Glomerular visceral epithelial cell (primary cell): ENCODE measurements around the gene LARGE2.
"Not testable (repeated sequence)": the region's sequence is repeated elsewhere in the genome, so short reads cannot be mapped to it uniquely, and the experiment has no call there.

Source experiments
- DNase-seq: peaks from one replicate; pipeline ENCODE4 v3.0.0-alpha.2; 2016; ENCODE audit errors: extremely low spot score

The LARGE2 gene

GRCh38 chr11:45896422-45896984, 26.0 kb upstream of the LARGE2 start:
- no peak for DNase-seq

DNA sequence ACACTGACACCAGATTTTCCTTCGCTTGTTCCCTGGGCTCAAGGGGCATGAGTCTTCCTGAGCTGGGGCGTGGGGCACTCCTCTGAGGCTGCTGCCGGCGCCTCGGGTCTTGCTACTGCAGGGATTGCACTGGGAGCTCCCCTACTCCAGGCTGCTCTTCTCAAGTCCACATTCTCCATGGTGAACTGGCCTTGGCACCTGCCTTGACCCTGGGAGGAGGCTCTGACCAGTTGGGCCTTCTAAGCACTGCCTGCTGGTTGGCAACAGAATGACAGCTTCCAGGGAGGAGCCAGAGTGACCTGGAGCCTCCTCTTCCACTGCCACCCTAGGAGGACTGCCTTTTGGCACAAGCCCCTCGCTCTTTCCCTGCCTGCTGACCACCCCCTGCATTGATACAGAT, 24.9 kb upstream of the LARGE2 start:
- no peak for DNase-seq

DNA sequence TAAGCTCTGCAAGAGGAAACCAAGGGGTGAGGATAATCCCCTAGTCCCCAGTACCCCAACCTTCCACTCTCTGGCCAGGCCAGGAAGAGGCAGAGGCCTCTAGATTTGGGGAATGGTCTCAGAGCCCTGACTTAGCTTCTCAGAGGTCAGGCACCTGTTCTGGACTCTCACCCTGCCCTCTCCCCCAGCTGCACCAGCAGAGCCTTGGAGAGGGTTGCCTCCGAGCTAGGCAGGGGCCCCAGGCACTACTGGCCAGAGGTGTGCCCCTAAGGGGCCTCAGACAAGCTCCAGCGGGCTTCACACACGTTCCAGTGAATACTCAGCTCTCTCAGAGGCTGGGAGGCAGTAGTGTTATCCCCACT, 23.4 kb upstream of the LARGE2 start:
- no peak for DNase-seq

- DNase-seq: peak; percentile 88
These were observed 22.8 kb upstream of the LARGE2 start for GRCh38 chr11:45899448-45900174.

- not testable (repeated sequence) for DNase-seq
These were observed 22.2 kb upstream of the LARGE2 start for GRCh38 chr11:45900175-45900800.

- no peak for DNase-seq
These were observed 21.4 kb upstream of the LARGE2 start for GRCh38 chr11:45900916-45901617.

DNA sequence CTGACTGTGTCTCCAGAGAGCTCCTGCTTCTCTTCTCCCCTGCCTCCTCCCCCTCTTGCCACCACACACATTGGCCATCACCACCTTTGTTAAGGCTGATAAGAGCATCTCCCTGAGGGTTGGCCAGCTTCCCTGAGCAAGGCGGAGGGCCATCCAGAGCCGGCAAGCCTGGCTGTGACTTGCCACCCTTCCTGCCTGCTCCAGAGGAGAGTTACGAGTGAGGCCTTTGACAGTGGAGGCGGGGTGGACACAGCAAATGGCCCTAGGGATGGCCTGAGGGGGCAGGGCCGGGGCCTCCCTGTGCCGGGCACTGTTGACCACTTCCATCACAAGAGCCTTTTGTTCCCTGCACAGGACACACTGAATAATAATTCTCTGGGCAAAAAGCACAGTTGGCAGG, 20.8 kb upstream of the LARGE2 start:
- DNase-seq: no peak

- DNase-seq: no peak
These were observed 19.7 kb upstream of the LARGE2 start for GRCh38 chr11:45902452-45903380.

- DNase-seq: no peak
These were observed 18.0 kb upstream of the LARGE2 start for GRCh38 chr11:45904309-45904915.

- no peak for DNase-seq
These were observed 17.4 kb upstream of the LARGE2 start for GRCh38 chr11:45905095-45905494.

- DNase-seq: not testable (repeated sequence)
These were observed 16.9 kb upstream of the LARGE2 start for GRCh38 chr11:45905576-45905975.

DNA sequence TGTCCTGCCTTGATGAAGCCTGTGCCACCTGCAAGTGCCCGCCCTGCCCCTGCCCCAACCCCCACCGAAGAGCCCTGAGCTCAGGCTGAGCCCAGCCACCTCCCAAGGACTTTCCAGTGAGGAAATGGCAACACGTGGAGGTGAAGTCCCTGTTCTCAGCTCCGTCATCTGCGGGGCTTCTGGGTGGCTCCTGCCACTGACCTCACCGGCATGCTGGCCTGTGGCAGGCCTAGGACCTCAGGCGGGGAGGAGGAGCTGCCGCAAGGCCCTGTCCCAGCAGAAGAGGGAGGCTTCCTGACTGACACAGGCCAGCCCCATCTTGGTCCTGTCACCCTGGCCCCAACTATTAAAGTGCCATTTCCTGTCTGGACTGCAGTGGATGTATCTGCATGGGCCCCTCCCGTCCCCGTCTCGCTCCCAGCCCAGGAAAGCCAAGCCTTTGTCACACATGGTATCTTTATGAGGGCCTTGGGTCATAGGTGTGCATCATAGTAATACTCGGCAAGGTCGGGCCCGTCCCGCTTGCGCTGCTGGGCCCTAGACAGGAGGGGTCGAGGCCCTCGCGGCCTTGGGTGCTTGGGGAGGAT, 16.3 kb upstream of the LARGE2 start:
- no peak for DNase-seq

- DNase-seq: no peak
These were observed 15.4 kb upstream of the LARGE2 start, which contains the start of gene FREY1 for GRCh38 chr11:45906965-45907611. Gene FREY1, minus strand, starts transcription at chr11:45907271. Its CDS starts 26 bp downstream, at chr11:45907245.

DNA sequence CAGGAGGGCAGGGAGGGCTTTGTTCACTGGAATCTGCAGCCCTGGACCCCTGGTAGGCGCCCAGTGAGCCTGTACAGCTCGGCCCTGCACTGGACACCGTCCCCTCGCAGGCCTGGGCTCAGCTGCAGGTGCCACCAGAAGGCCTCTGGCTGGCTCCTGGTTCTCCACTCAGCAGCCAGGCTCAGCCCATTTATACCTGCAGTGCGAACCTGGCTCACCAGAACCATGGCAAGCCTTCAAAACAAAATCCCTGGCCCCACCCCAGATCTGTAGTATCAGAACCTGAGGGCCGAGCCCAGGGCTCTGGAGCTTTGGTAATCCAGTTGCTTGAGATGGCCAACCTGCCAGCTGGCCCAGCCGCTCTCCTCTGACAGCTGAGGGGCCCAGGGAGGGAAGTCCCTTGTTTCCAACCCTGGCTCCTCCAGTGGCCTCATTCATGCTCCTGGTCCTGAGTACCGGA, 14.5 kb upstream of the LARGE2 start:
- no peak for DNase-seq

GRCh38 chr11:45909594-45910475, 12.6 kb upstream of the LARGE2 start:
- no peak for DNase-seq

- DNase-seq: no peak
These were observed 11.8 kb upstream of the LARGE2 start for GRCh38 chr11:45910623-45911022.

DNA sequence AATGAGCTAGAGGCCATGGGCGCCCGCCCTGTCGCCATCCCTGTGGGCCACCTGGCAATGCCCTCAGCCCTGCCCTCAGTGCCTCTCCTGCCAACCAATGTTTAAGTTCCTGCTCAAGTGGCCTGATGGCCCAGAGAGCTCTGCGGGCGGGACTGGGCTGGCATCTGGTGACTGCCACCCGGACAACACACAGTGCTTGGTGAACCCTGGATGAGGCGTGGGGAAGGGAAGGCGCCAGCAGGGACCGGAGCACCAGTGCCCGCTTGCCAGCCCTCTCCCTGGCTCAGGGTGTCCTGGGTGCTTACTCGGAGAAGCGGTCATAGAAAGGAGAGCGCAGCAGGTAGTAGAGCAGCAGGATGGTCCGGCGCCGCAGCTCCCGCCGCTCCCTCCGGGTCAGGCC, 8.9 kb upstream of the LARGE2 start:
- DNase-seq: no peak

DNA sequence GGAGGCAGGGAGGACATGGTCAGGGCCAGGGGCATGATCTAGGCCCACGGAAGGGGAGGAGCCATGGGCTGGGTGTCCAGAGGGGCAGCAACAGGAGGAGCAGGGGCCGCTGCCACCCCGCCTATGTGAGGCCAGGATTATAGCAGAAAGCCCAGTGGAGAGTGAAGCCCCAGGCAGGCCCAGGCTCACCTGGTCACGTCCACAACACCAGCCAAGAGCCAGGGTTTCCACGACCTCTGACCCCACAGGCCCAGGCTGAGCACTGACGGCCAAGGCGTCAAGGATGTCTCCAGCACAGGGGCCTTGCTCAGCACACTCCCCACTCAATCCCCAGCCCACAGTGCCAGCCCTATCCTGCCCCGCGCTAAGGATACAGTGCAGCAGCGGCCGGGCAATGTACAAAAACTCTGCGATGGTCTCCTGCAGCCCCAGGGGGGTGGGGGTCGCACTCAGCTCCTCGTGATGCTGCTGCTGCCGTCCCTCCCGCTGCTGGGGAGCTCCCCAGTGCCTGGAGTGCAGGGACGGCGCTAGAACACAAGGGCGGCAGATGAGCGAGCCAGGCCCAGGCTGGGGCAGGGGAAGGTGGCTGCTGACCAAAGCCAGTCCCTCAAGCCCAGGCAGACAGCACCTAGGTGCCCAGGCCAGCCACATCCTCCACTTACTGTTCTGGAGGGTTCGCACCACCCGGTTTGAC, 8.4 kb upstream of the LARGE2 start:
- DNase-seq: no peak
